K562 (cell line): ENCODE results near the gene CDC42EP3. TPM values are rescaled to one million over a fixed set of nuclear protein-coding genes. Genes with fewer than 3 reads are reported as not detected.

ENCODE experiments used
- CBFA2T3 ChIP-seq: fragments of 450-650 bp; IDR thresholded peaks from 2 replicates; pipeline ENCODE4 v1.6.1; 2017
- CTBP1 ChIP-seq: fragments of 450-650 bp; IDR thresholded peaks from 2 replicates; pipeline ENCODE4 v1.6.1; 2016; ENCODE audit warnings: borderline replicate concordance
- DMBX1 ChIP-seq: fragments of 250-450 bp; sonication (Bioruptor Pico); IDR thresholded peaks from 2 replicates; pipeline ENCODE4 v1.8.0; 2022; ENCODE audit warnings: inconsistent platforms, mild to moderate bottlenecking, moderate library complexity, borderline replicate concordance
- HDAC2 ChIP-seq: fragments of 450-650 bp; IDR thresholded peaks from 2 replicates; pipeline ENCODE4 v1.6.1; 2016; ENCODE audit warnings: mild to moderate bottlenecking
- HDAC8 ChIP-seq: fragments of 450-650 bp; IDR thresholded peaks from 2 replicates; pipeline ENCODE4 v1.6.1; 2016; ENCODE audit warnings: mild to moderate bottlenecking, missing genetic modification characterization, moderate library complexity, missing compliant biosample characterization
- HMG20A ChIP-seq: fragments of 450-650 bp; formaldehyde crosslinking; conservative IDR thresholded peaks from 2 replicates; pipeline ENCODE4 v1.4.0; 2020; ENCODE audit warnings: mild to moderate bottlenecking, mixed read lengths
- HNRNPL ChIP-seq: fragments of 200-400 bp; formaldehyde crosslinking; IDR thresholded peaks from 2 replicates; pipeline ENCODE4 v1.6.1; 2017; ENCODE audit warnings: low read depth, mild to moderate bottlenecking, low read length
- IFI16 ChIP-seq: fragments of 250-450 bp; sonication (Bioruptor Pico); IDR thresholded peaks from 2 replicates; pipeline ENCODE4 v2.1.2; 2022; ENCODE audit warnings: mild to moderate bottlenecking, inconsistent platforms
- MYBL2 ChIP-seq, 2 experiments: fragments of 450-650 bp in 1 of 2; sonication (generic) in 1 of 2; formaldehyde crosslinking in 1 of 2; IDR thresholded peaks; 2 replicates each; pipeline versions ENCODE4 v1.6.1 to v1.8.1; 2017 to 2022; ENCODE audit warnings: borderline replicate concordance in 1 of 2, inconsistent platforms in 1 of 2, low read depth in 1 of 2, mild to moderate bottlenecking in 1 of 2, missing genetic modification reagents in 1 of 2, moderate library complexity in 1 of 2
- NFE2 ChIP-seq: IDR thresholded peaks from 2 replicates; pipeline ENCODE4 v1.6.1; 2014; ENCODE audit warnings: antibody characterized with exemption, low read depth
- PPARD ChIP-seq: fragments of 250-450 bp; sonication (Bioruptor Pico); IDR thresholded peaks from 2 replicates; pipeline ENCODE4 v1.8.0; 2022; ENCODE audit warnings: inconsistent platforms, mild to moderate bottlenecking, moderate library complexity
- PTBP1 ChIP-seq: fragments of 200-400 bp; formaldehyde crosslinking; IDR thresholded peaks from 2 replicates; pipeline ENCODE4 v1.6.1; 2017; ENCODE audit warnings: low read depth, low read length
- TAF9B ChIP-seq: fragments of 450-650 bp; IDR thresholded peaks from 2 replicates; pipeline ENCODE4 v1.6.1; 2018; ENCODE audit warnings: mild to moderate bottlenecking; ENCODE audit not compliant: partially characterized antibody
- ZNF165 ChIP-seq: fragments of 250-450 bp; sonication (Bioruptor Pico); IDR thresholded peaks from 2 replicates; pipeline ENCODE4 v1.4.0; 2020; ENCODE audit warnings: borderline replicate concordance
- ZNF324 ChIP-seq: fragments of 250-450 bp; sonication (Bioruptor Pico); IDR thresholded peaks from 2 replicates; pipeline ENCODE4 v1.4.0; 2020; ENCODE audit warnings: mild to moderate bottlenecking
- ZNF561 ChIP-seq: fragments of 450-650 bp; formaldehyde crosslinking; conservative IDR thresholded peaks from 2 replicates; pipeline ENCODE4 v1.4.0; 2020; ENCODE audit warnings: mild to moderate bottlenecking, moderate library complexity
- ZNF589 ChIP-seq: fragments of 200-800 bp; sonication (Bioruptor generic); IDR thresholded peaks from 2 replicates; pipeline ENCODE4 v1.6.1; 2016; ENCODE audit warnings: low read depth, missing genetic modification characterization, missing compliant biosample characterization
- polyA plus RNA-seq, 8 experiments: library from polyadenylated mRNA; depleted of rRNA in 4 of 8; stranded (reverse) in 5 of 8; unstranded in 3 of 8; fragments of >200 nt; fragmentation: Nextera tagmentation in 2 of 8; fragmentation: Illumina TruSeq in 1 of 8; extraction: Ambion mirVana in 2 of 8; extraction: Trizol in 1 of 8; gene quantifications; 2 replicates each; pipeline versions ENCODE4 v1.2.1 to v1.2.3, GENCODE V29; 2011 to 2014; ENCODE audit warnings: inconsistent platforms in 1 of 8, missing spikeins in 1 of 8
- total RNA-seq, 7 experiments: library from RNA; depleted of rRNA in 6 of 7; stranded (reverse); fragments of >200 nt in 6 of 7; fragmentation: Illumina TruSeq in 2 of 7; extraction: Trizol in 2 of 7; gene quantifications; 2 replicates each; pipeline versions ENCODE4 v1.2.1 to v1.2.3, GENCODE V29; 2011 to 2021; ENCODE audit warnings: low replicate concordance in 1 of 7
- TF ChIP-seq, protein P1 (sequence below): sonication (generic); formaldehyde crosslinking; IDR thresholded peaks from 2 replicates; pipeline ENCODE4 v1.8.0; 2023; ENCODE audit warnings: mild to moderate bottlenecking, missing genetic modification reagents
- TF ChIP-seq, protein P2 (sequence below), 2 experiments: fragments of 150-350 bp in 1 of 2; IDR thresholded peaks; 2 replicates each; pipeline ENCODE4 v1.6.1; 2012 to 2016; ENCODE audit warnings: low read depth in 2 of 2, low read length in 2 of 2, mild to moderate bottlenecking in 1 of 2, moderate library complexity in 1 of 2
- TF ChIP-seq, protein P3 (sequence below): fragments of 450-650 bp; IDR thresholded peaks from 2 replicates; pipeline ENCODE4 v1.6.1; 2016; ENCODE audit warnings: borderline replicate concordance
- TF ChIP-seq, protein P4 (sequence below): fragments of 200-800 bp; sonication (Bioruptor generic); IDR thresholded peaks from 2 replicates; pipeline ENCODE4 v1.6.1; 2017; ENCODE audit warnings: missing genetic modification characterization, missing compliant biosample characterization

Gene CDC42EP3
- total and polyA plus RNA-seq, 9 of the 15 experiments (the other 6 are each of a cell fraction or from before 2014, with no cell fraction given): 0.72 to 6.4 (median 2.0) TPM

DNA sequence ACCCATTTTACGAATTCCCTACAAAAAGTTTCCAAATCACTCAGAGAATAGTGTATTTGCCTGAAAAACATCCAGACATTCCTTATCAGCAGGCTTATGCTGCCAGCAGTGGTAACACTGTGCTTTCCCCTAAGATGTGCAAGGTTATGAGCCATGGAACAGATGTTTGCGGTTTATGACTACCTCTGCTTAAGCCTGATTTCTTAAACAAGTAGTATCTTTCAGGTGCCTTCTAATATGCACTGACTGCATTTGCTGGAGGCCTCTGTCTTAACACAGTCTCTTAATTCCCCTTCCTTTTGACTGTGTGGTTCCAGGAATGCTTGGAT, 54.8 kb downstream of the CDC42EP3 start (continued):
- TF ChIP-seq TAF9B: no peak
- TF ChIP-seq ZNF324 (CRISPR knock-in tag): no peak
- TF ChIP-seq PPARD: no peak
- TF ChIP-seq NFE2: 0 out of 2 replicates have a peak, but pooled peaks have one; percentile 5
- TF ChIP-seq CBFA2T3: peak; percentile 95
- no peak for TF ChIP-seq HDAC8
- TF ChIP-seq, protein P1, sequence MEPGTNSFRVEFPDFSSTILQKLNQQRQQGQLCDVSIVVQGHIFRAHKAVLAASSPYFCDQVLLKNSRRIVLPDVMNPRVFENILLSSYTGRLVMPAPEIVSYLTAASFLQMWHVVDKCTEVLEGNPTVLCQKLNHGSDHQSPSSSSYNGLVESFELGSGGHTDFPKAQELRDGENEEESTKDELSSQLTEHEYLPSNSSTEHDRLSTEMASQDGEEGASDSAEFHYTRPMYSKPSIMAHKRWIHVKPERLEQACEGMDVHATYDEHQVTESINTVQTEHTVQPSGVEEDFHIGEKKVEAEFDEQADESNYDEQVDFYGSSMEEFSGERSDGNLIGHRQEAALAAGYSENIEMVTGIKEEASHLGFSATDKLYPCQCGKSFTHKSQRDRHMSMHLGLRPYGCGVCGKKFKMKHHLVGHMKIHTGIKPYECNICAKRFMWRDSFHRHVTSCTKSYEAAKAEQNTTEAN (CRISPR knock-in tag): no peak
- TF ChIP-seq DMBX1 (CRISPR knock-in tag): peak; percentile 83; the same call in 1 of the 2 replicates
- TF ChIP-seq ZNF165: no peak
- TF ChIP-seq HDAC2: peak; percentile 25; the same call in 1 of the 2 replicates
- TF ChIP-seq, protein P2, sequence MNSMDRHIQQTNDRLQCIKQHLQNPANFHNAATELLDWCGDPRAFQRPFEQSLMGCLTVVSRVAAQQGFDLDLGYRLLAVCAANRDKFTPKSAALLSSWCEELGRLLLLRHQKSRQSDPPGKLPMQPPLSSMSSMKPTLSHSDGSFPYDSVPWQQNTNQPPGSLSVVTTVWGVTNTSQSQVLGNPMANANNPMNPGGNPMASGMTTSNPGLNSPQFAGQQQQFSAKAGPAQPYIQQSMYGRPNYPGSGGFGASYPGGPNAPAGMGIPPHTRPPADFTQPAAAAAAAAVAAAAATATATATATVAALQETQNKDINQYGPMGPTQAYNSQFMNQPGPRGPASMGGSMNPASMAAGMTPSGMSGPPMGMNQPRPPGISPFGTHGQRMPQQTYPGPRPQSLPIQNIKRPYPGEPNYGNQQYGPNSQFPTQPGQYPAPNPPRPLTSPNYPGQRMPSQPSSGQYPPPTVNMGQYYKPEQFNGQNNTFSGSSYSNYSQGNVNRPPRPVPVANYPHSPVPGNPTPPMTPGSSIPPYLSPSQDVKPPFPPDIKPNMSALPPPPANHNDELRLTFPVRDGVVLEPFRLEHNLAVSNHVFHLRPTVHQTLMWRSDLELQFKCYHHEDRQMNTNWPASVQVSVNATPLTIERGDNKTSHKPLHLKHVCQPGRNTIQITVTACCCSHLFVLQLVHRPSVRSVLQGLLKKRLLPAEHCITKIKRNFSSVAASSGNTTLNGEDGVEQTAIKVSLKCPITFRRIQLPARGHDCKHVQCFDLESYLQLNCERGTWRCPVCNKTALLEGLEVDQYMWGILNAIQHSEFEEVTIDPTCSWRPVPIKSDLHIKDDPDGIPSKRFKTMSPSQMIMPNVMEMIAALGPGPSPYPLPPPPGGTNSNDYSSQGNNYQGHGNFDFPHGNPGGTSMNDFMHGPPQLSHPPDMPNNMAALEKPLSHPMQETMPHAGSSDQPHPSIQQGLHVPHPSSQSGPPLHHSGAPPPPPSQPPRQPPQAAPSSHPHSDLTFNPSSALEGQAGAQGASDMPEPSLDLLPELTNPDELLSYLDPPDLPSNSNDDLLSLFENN (IDR thresholded peaks at IDR 0.05; ENCODE audit: low read depth in 2 of 2, low read length in 2 of 2): 0 out of 4 replicates have a peak, but pooled peaks of 1 of the 2 experiments have one; percentile 70
- TF ChIP-seq, protein P3, sequence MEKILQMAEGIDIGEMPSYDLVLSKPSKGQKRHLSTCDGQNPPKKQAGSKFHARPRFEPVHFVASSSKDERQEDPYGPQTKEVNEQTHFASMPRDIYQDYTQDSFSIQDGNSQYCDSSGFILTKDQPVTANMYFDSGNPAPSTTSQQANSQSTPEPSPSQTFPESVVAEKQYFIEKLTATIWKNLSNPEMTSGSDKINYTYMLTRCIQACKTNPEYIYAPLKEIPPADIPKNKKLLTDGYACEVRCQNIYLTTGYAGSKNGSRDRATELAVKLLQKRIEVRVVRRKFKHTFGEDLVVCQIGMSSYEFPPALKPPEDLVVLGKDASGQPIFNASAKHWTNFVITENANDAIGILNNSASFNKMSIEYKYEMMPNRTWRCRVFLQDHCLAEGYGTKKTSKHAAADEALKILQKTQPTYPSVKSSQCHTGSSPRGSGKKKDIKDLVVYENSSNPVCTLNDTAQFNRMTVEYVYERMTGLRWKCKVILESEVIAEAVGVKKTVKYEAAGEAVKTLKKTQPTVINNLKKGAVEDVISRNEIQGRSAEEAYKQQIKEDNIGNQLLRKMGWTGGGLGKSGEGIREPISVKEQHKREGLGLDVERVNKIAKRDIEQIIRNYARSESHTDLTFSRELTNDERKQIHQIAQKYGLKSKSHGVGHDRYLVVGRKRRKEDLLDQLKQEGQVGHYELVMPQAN: no peak
- TF ChIP-seq IFI16 (CRISPR knock-in tag): no peak
- TF ChIP-seq, protein P4, sequence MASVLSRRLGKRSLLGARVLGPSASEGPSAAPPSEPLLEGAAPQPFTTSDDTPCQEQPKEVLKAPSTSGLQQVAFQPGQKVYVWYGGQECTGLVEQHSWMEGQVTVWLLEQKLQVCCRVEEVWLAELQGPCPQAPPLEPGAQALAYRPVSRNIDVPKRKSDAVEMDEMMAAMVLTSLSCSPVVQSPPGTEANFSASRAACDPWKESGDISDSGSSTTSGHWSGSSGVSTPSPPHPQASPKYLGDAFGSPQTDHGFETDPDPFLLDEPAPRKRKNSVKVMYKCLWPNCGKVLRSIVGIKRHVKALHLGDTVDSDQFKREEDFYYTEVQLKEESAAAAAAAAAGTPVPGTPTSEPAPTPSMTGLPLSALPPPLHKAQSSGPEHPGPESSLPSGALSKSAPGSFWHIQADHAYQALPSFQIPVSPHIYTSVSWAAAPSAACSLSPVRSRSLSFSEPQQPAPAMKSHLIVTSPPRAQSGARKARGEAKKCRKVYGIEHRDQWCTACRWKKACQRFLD (CRISPR knock-in tag): peak; percentile 53; the same call in 1 of the 2 replicates
- 0 out of 2 replicates have a peak, but pooled peaks have one; percentile 45 for TF ChIP-seq ZNF589 (CRISPR knock-in tag)
- no peak for TF ChIP-seq HMG20A (CRISPR knock-in tag)
- no peak for TF ChIP-seq HNRNPL
- TF ChIP-seq CTBP1: no peak
- no peak for TF ChIP-seq PTBP1
- TF ChIP-seq ZNF561 (CRISPR knock-in tag): no peak
- TF ChIP-seq MYBL2 (IDR thresholded peaks at IDR 0.05; ENCODE audit: low read depth): no peak
- no peak for TF ChIP-seq MYBL2 (CRISPR knock-in tag; IDR thresholded peaks at IDR 0.05; ENCODE audit: borderline replicate concordance)
